ENCODE data around the gene GAS6. TPM values are rescaled to one million over a fixed set of nuclear protein-coding genes. Genes with fewer than 3 reads are reported as not detected.

Gene GAS6
- total and polyA plus RNA-seq, 9 of the 15 experiments (the other 6 are each of a cell fraction or from before 2014, with no cell fraction given), result 0.14 to 9.7 (median 4.7) TPM; not detected in 1

DNA sequence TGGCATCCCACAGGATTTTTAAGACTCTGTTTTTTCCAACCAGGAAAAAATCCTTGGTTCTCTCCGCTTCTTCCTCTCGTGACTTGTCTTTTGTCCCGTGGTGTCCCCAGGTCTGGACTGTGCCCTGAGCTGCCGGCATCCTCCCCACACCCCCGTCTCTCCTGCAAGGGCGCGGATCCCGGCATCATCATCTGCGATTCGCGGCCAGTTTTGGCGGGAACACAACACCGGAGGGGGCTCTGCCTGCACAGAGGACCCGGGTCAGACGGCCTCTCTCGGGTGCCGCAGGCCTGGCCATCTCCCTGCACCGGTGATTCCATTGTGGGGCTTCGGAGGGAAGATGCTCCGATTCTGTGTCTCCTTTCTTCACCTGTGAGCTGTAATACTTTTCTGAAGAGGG lies 18.8 kb upstream of the GAS6 start:
- ATAC-seq (no peak), DNase-seq (ENCODE audit: extremely low read depth in 1 of 4, low spot score in 3 of 4) (no peak), FAIRE-seq (no peak)
- no peaks in the 10 kb centered on the region for H3K9me1 ChIP-seq (ENCODE audit: control insufficient read depth, insufficient read depth, low read length)
- H3K79me2 ChIP-seq (ENCODE audit: control insufficient read depth, insufficient read depth, low read length), result no peaks in the 10 kb centered on the region
- no peak overlapping the region for H3K9ac ChIP-seq (ENCODE audit: insufficient read depth in 1 of 2, low read depth in 2 of 2, low read length in 2 of 2)
- no peak overlapping the region for H3K4me3 ChIP-seq
- intact Hi-C loops (cut with micrococcal nuclease), result no loop called here
- in situ Hi-C loops (cut with MboI), result no loop called here
- WGBS (ENCODE audit: insufficient coverage, low coverage, missing lambda C conversion rate), result 33% methylated on average over 14 of the region's 20 CpGs
- H3K27ac ChIP-seq (ENCODE audit: extremely low read depth, low read depth, low read length), result no peak overlapping the region
- no peak overlapping the region for H3K4me2 ChIP-seq (ENCODE audit: insufficient read depth, low read length)
- H3K27me3 ChIP-seq (ENCODE audit: control insufficient read depth in 2 of 2, insufficient read depth in 2 of 2, low read length in 2 of 2), result peaks cover 15 to 67% of the 10 kb centered on the region in 2 experiments; a peak in 4 of 5 replicates
- CTCF ChIA-PET (ENCODE audit: low intra/inter-chr PET ratio), result no interaction called here
- TF ChIP-seq, protein P1, sequence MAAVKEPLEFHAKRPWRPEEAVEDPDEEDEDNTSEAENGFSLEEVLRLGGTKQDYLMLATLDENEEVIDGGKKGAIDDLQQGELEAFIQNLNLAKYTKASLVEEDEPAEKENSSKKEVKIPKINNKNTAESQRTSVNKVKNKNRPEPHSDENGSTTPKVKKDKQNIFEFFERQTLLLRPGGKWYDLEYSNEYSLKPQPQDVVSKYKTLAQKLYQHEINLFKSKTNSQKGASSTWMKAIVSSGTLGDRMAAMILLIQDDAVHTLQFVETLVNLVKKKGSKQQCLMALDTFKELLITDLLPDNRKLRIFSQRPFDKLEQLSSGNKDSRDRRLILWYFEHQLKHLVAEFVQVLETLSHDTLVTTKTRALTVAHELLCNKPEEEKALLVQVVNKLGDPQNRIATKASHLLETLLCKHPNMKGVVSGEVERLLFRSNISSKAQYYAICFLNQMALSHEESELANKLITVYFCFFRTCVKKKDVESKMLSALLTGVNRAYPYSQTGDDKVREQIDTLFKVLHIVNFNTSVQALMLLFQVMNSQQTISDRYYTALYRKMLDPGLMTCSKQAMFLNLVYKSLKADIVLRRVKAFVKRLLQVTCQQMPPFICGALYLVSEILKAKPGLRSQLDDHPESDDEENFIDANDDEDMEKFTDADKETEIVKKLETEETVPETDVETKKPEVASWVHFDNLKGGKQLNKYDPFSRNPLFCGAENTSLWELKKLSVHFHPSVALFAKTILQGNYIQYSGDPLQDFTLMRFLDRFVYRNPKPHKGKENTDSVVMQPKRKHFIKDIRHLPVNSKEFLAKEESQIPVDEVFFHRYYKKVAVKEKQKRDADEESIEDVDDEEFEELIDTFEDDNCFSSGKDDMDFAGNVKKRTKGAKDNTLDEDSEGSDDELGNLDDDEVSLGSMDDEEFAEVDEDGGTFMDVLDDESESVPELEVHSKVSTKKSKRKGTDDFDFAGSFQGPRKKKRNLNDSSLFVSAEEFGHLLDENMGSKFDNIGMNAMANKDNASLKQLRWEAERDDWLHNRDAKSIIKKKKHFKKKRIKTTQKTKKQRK (IDR thresholded peaks at IDR 0.05; ENCODE audit: borderline replicate concordance, low read depth, low read length), result no peak
- TF ChIP-seq KAT7 (CRISPR knock-in tag; IDR thresholded peaks at IDR 0.05; ENCODE audit: borderline replicate concordance), result no peak
- TF ChIP-seq ZNF507 (tag; conservative IDR thresholded peaks at IDR 0.05), result no peak
- TF ChIP-seq ZNF239 (CRISPR knock-in tag; IDR thresholded peaks at IDR 0.05), result no peak
- no peak for TF ChIP-seq ZNF780A (CRISPR knock-in tag; IDR thresholded peaks at IDR 0.05)
- no peak for TF ChIP-seq SOX6 (IDR thresholded peaks at IDR 0.05)
- no peak for TF ChIP-seq ZNF668 (CRISPR knock-in tag; IDR thresholded peaks at IDR 0.05)
- no peak for TF ChIP-seq STAT5A (IDR thresholded peaks at IDR 0.05; ENCODE audit: borderline replicate concordance, low read length)
- no peak for TF ChIP-seq DPF2 (IDR thresholded peaks at IDR 0.05)
- TF ChIP-seq, protein P2, sequence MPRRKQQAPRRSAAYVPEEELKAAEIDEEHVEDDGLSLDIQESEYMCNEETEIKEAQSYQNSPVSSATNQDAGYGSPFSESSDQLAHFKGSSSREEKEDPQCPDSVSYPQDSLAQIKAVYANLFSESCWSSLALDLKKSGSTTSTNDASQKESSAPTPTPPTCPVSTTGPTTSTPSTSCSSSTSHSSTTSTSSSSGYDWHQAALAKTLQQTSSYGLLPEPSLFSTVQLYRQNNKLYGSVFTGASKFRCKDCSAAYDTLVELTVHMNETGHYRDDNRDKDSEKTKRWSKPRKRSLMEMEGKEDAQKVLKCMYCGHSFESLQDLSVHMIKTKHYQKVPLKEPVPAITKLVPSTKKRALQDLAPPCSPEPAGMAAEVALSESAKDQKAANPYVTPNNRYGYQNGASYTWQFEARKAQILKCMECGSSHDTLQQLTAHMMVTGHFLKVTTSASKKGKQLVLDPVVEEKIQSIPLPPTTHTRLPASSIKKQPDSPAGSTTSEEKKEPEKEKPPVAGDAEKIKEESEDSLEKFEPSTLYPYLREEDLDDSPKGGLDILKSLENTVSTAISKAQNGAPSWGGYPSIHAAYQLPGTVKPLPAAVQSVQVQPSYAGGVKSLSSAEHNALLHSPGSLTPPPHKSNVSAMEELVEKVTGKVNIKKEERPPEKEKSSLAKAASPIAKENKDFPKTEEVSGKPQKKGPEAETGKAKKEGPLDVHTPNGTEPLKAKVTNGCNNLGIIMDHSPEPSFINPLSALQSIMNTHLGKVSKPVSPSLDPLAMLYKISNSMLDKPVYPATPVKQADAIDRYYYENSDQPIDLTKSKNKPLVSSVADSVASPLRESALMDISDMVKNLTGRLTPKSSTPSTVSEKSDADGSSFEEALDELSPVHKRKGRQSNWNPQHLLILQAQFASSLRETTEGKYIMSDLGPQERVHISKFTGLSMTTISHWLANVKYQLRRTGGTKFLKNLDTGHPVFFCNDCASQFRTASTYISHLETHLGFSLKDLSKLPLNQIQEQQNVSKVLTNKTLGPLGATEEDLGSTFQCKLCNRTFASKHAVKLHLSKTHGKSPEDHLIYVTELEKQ (CRISPR knock-in tag; IDR thresholded peaks at IDR 0.05), result no peak
- no peak for TF ChIP-seq ETV5 (CRISPR knock-in tag; IDR thresholded peaks at IDR 0.05; ENCODE audit: low read depth)
- TF ChIP-seq U2AF1 (optimal IDR thresholded peaks at IDR 0.05; ENCODE audit: low read depth, low read length), result no peak
- no peak for TF ChIP-seq PTTG1 (tag; IDR thresholded peaks at IDR 0.05; ENCODE audit: low read depth)
- TF ChIP-seq TAL1 (IDR thresholded peaks at IDR 0.05), result no peak
- no peak for TF ChIP-seq ZBTB1 (CRISPR knock-in tag; IDR thresholded peaks at IDR 0.05; ENCODE audit: borderline replicate concordance, low read depth)
- no peak for TF ChIP-seq CBX5 (IDR thresholded peaks at IDR 0.05; ENCODE audit: borderline replicate concordance, low read depth)
- no peak for TF ChIP-seq CXXC5 (CRISPR knock-in tag; IDR thresholded peaks at IDR 0.05)
- TF ChIP-seq SAFB (IDR thresholded peaks at IDR 0.05; ENCODE audit: borderline replicate concordance, low read depth, low read length), result no peak
- H4K20me1 ChIP-seq (replicated peaks; ENCODE audit: control insufficient read depth, insufficient read depth, low read length), result no peaks in the 10 kb centered on the region
- H3K4me1 ChIP-seq (replicated peaks in 1 of 2; ENCODE audit: control insufficient read depth in 2 of 2, insufficient read depth in 2 of 2, low read length in 2 of 2), result peaks cover 0 to 19% of the 10 kb centered on the region in 2 experiments; a peak in 2 of 5 replicates
- H3K9me3 ChIP-seq (replicated peaks; ENCODE audit: control insufficient read depth, insufficient read depth, low read depth, low read length), result no peaks in the 10 kb centered on the region
- POLR2A ChIA-PET, result no interaction called here
- no peak overlapping the region for H2AFZ ChIP-seq (ENCODE audit: low read depth, low read length)
- no TSS peak for BruUV-seq (replicated peaks)
- no peaks in the 10 kb centered on the region for H3K36me3 ChIP-seq (ENCODE audit: control insufficient read depth, insufficient read depth, low read length)

Measured in K562 (cell line).